SK-N-SH (cell line): ENCODE results near the gene PREPL. TPM values are rescaled to one million over a fixed set of nuclear protein-coding genes. Genes with fewer than 3 reads are reported as not detected.

Source experiments
- CTCF ChIA-PET: fragments of 300-600, 350-600 bp; formaldehyde crosslinking; extraction: SDS; loops from one replicate; lab custom pipeline; 2021; lab: Yijun Ruan, JAX
- POLR2A ChIA-PET: fragments of 350-600 bp; sonication (Branson Sonifier 250); formaldehyde crosslinking; extraction: SDS; loops from one replicate; lab custom pipeline; 2020; ENCODE audit warnings: antibody characterized with exemption, inconsistent platforms; lab: Yijun Ruan, JAX
- DNase-seq: peaks from one replicate; pipeline ENCODE4 v3.0.0; 2012
- H2AFZ ChIP-seq: fragments of 200-600 bp; sonication (generic); 2 replicates; pipeline ENCODE4 v1.8.1; 2016; ENCODE audit warnings: antibody characterized with exemption, mild to moderate bottlenecking, low read depth
- H3F3A ChIP-seq: fragments of 200-600 bp; sonication (generic); replicated peaks from 2 replicates; pipeline ENCODE3; 2016; ENCODE audit warnings: antibody characterized with exemption, mild to moderate bottlenecking; ENCODE audit not compliant: insufficient read depth
- H3K27ac ChIP-seq, 2 experiments: fragments of 200-500 bp in 1 of 2; fragments of 200-600 bp in 1 of 2; sonication (Bioruptor generic) in 1 of 2; sonication (generic), shearing (Covaris generic) in 1 of 2; 2 replicates each; pipeline versions ENCODE4 v1.5.1 to v1.6.1; 2014 to 2016; ENCODE audit warnings: low read depth in 2 of 2, inconsistent platforms in 1 of 2, low read length in 1 of 2, mild to moderate bottlenecking in 1 of 2, mixed read lengths in 1 of 2
- H3K27me3 ChIP-seq: fragments of 200-600 bp; sonication (generic), shearing (Covaris generic); 2 replicates; pipeline ENCODE4 v1.6.1; 2016; ENCODE audit warnings: mixed run types; ENCODE audit not compliant: insufficient read depth
- H3K36me3 ChIP-seq, 2 experiments: fragments of 200-500 bp in 1 of 2; fragments of 200-600 bp in 1 of 2; sonication (Bioruptor generic) in 1 of 2; sonication (generic) in 1 of 2; replicated peaks in 1 of 2; 2 replicates each; pipeline versions ENCODE3 to v1.5.1; 2014 to 2016; ENCODE audit warnings: low read length in 1 of 2, mild to moderate bottlenecking in 1 of 2; ENCODE audit not compliant: insufficient read depth in 2 of 2, control insufficient read depth in 1 of 2
- H3K4me1 ChIP-seq, 2 experiments: fragments of 200-500 bp in 1 of 2; fragments of 200-600 bp in 1 of 2; sonication (Bioruptor generic) in 1 of 2; sonication (generic), shearing (Covaris generic) in 1 of 2; 2 replicates each; pipeline versions ENCODE4 v1.5.1 to v1.6.1; 2014 to 2016; ENCODE audit warnings: low read depth in 1 of 2, low read length in 1 of 2, mixed run types in 1 of 2; ENCODE audit not compliant: insufficient read depth in 2 of 2, control insufficient read depth in 1 of 2
- H3K4me2 ChIP-seq: fragments of 200-600 bp; sonication (generic), shearing (Covaris generic); 2 replicates; pipeline ENCODE4 v1.6.1; 2017; ENCODE audit warnings: mixed run types
- H3K4me3 ChIP-seq, 2 experiments: fragments of 200-500 bp in 1 of 2; fragments of 200-600 bp in 1 of 2; sonication (Bioruptor generic) in 1 of 2; sonication (generic), shearing (Covaris generic) in 1 of 2; 2 replicates each; pipeline versions ENCODE4 v1.5.1 to v1.8.1; 2014 to 2016; ENCODE audit warnings: low read depth in 2 of 2, inconsistent platforms in 1 of 2, low read length in 1 of 2, mild to moderate bottlenecking in 1 of 2, mixed read lengths in 1 of 2, moderate library complexity in 1 of 2
- H3K79me2 ChIP-seq: fragments of 200-600 bp; sonication (generic); 2 replicates; pipeline ENCODE4 v1.8.1; 2017; ENCODE audit warnings: mild to moderate bottlenecking; ENCODE audit not compliant: insufficient read depth
- H3K9ac ChIP-seq: fragments of 200-600 bp; sonication (generic); 2 replicates; pipeline ENCODE4 v1.6.1; 2017; ENCODE audit warnings: mixed run types
- H3K9me2 ChIP-seq: fragments of 200-600 bp; sonication (generic); 2 replicates; pipeline ENCODE4 v1.6.1; 2017; ENCODE audit warnings: mixed run types
- H3K9me3 ChIP-seq: fragments of 200-600 bp; sonication (generic); 2 replicates; pipeline ENCODE4 v1.6.1; 2017; ENCODE audit warnings: mixed run types, mild to moderate bottlenecking, moderate library complexity
- H4K20me1 ChIP-seq: fragments of 200-600 bp; sonication (generic); 2 replicates; pipeline ENCODE4 v1.6.1; 2017; ENCODE audit warnings: mild to moderate bottlenecking, mixed run types; ENCODE audit not compliant: insufficient read depth
- FOSL2 ChIP-seq: IDR thresholded peaks from 2 replicates; pipeline ENCODE4 v1.4.0; 2012; ENCODE audit warnings: low read depth, mild to moderate bottlenecking, moderate library complexity, borderline replicate concordance
- FOXM1 ChIP-seq: IDR thresholded peaks from 2 replicates; pipeline ENCODE4 v1.4.0; 2012; ENCODE audit warnings: low read depth, mild to moderate bottlenecking
- GABPA ChIP-seq: IDR thresholded peaks from 2 replicates; pipeline ENCODE4 v1.4.0; 2012; ENCODE audit warnings: low read depth, mild to moderate bottlenecking
- MEF2A ChIP-seq: IDR thresholded peaks from 2 replicates; pipeline ENCODE4 v1.4.0; 2012; ENCODE audit warnings: low read depth, borderline replicate concordance
- NFIC ChIP-seq: IDR thresholded peaks from 2 replicates; pipeline ENCODE4 v1.4.0; 2012; ENCODE audit warnings: borderline replicate concordance
- RCOR1 ChIP-seq: fragments of 150-350 bp; IDR thresholded peaks from 2 replicates; pipeline ENCODE4 v1.6.1; 2017; ENCODE audit warnings: antibody characterized with exemption, low read length
- RFX5 ChIP-seq: IDR thresholded peaks from 2 replicates; pipeline ENCODE4 v1.6.1; 2012; ENCODE audit warnings: mild to moderate bottlenecking, improper control_type of control experiment, low read length
- RXRA ChIP-seq: IDR thresholded peaks from 2 replicates; pipeline ENCODE4 v1.4.0; 2012; ENCODE audit warnings: low read depth, mild to moderate bottlenecking, borderline replicate concordance
- TAF1 ChIP-seq: IDR thresholded peaks from 2 replicates; pipeline ENCODE4 v1.6.1; 2012; ENCODE audit warnings: low read depth, mild to moderate bottlenecking, low read length, moderate library complexity, borderline replicate concordance
- TCF12 ChIP-seq: IDR thresholded peaks from 2 replicates; pipeline ENCODE4 v1.4.0; 2012
- ZBTB33 ChIP-seq: IDR thresholded peaks from 2 replicates; pipeline ENCODE4 v1.4.0; 2012; ENCODE audit warnings: low read depth, borderline replicate concordance
- WGBS: methylation state at CpG from one replicate; pipeline ENCODE4 v1.1.6; 2017; ENCODE audit warnings: low lambda C conversion rate; 5-methylcytosine and 5-hydroxymethylcytosine counted together
- polyA plus RNA-seq, 3 experiments: library from polyadenylated mRNA; depleted of rRNA; stranded (reverse); fragments of >200 nt; gene quantifications; 2 replicates each; pipeline ENCODE4 v1.2.3, GENCODE V29; 2012
- TF ChIP-seq, protein P1 (sequence below): fragments of 150-350 bp; IDR thresholded peaks from 2 replicates; pipeline ENCODE4 v1.6.1; 2017; ENCODE audit warnings: antibody characterized with exemption, low read length, low read depth, borderline replicate concordance
- TF ChIP-seq, protein P2 (sequence below): IDR thresholded peaks from 2 replicates; pipeline ENCODE4 v1.4.0; 2012; ENCODE audit warnings: low read depth, borderline replicate concordance
- TF ChIP-seq, protein P3 (sequence below): fragments of 150-350 bp; IDR thresholded peaks from 2 replicates; pipeline ENCODE4 v1.6.1; 2016; ENCODE audit warnings: mild to moderate bottlenecking, low read depth, low read length

The PREPL gene
- polyA plus RNA-seq, 1 of the 3 experiments (the other 2 are of a cell fraction), result 22.6 TPM

DNA sequence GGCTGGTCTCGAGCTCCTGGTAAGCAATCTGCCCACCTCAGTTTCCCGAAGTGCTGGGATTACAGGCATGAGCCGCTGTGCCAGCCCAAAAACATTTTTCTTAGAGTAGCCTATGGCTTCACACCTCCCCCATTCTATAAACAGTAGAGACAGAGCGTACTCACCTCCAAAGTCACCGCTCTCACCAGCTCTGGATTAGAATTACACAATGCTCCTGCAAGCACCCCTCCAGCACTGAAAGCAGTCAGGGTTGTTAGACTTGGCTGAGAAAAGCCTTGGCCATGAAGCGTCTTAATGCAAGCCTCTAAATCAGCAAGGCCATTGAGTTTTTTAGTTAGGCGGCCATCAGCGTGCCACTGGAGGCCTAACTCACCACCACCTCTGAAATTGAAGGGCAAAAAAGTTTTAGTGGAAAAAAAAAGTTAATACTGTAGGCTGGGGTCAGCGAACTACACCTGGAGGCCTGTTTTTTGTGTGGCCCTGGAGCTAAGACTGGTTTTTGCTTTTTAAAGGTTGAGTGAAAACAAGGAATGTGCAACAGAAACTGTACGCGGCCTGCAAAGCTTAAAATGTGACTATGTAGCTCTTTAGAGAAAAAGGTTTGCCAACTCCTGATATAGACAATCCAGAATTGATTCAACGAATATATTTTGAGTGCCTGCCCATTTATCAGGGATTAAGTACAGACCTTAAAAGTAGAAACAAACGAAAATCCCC lies 34.6 kb downstream of the PREPL start:
- DNase-seq, result no peak
- no peak overlapping the region for H3K4me3 ChIP-seq
- ChIA-PET CTCF (interaction anchor here (1.5 kb wide), 1 partner anchor 283 kb away, joined by 3 read pairs; no protein-coding TSS in a partner anchor), POLR2A (no interaction called here)
- H4K20me1 ChIP-seq, result no peaks in the 10 kb centered on the region
- no peak overlapping the region for H3K4me2 ChIP-seq
- H3K27me3 ChIP-seq, result no peaks in the 10 kb centered on the region
- TF ChIP-seq, protein P1, sequence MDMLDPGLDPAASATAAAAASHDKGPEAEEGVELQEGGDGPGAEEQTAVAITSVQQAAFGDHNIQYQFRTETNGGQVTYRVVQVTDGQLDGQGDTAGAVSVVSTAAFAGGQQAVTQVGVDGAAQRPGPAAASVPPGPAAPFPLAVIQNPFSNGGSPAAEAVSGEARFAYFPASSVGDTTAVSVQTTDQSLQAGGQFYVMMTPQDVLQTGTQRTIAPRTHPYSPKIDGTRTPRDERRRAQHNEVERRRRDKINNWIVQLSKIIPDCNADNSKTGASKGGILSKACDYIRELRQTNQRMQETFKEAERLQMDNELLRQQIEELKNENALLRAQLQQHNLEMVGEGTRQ, result no peak
- no peak for TF ChIP-seq GABPA
- TF ChIP-seq NFIC, result no peak
- TF ChIP-seq FOXM1, result no peak
- TF ChIP-seq, protein P2, sequence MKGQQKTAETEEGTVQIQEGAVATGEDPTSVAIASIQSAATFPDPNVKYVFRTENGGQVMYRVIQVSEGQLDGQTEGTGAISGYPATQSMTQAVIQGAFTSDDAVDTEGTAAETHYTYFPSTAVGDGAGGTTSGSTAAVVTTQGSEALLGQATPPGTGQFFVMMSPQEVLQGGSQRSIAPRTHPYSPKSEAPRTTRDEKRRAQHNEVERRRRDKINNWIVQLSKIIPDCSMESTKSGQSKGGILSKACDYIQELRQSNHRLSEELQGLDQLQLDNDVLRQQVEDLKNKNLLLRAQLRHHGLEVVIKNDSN, result no peak
- no peak for TF ChIP-seq MEF2A
- TF ChIP-seq FOSL2, result no peak
- TF ChIP-seq TAF1, result no peak
- no peak for TF ChIP-seq RXRA
- no peak for TF ChIP-seq TCF12
- H2AFZ ChIP-seq, result no peak overlapping the region
- no peaks in the 10 kb centered on the region for H3K79me2 ChIP-seq
- peaks cover 8% of the 10 kb centered on the region for H3F3A ChIP-seq
- H3K9me3 ChIP-seq, result no peaks in the 10 kb centered on the region
- H3K27ac ChIP-seq, result no peak overlapping the region
- WGBS, result 90% methylated on average over 13 of the region's 13 CpGs
- H3K36me3 ChIP-seq, result peaks cover 60 to 66% of the 10 kb centered on the region in 2 experiments
- peaks cover 0 to 3% of the 10 kb centered on the region in 2 experiments; a peak in 1 of 4 replicates for H3K4me1 ChIP-seq
- H3K9ac ChIP-seq, result no peak overlapping the region
- no peaks in the 10 kb centered on the region for H3K9me2 ChIP-seq

- Histone ChIP-seq H3K9me2 (no peaks in the 10 kb centered on the region), H3K4me2 (no peak overlapping the region), H3K27me3 (no peaks in the 10 kb centered on the region), H3K4me1 (peaks cover 0 to 3% of the 10 kb centered on the region in 2 experiments; a peak in 1 of 4 replicates), H3F3A (peaks cover 8% of the 10 kb centered on the region), H2AFZ (no peak overlapping the region), H3K9ac (no peak overlapping the region), H3K79me2 (no peaks in the 10 kb centered on the region), H3K27ac (no peak overlapping the region), H3K4me3 (no peak overlapping the region), H4K20me1 (no peaks in the 10 kb centered on the region), H3K36me3 (peaks cover 63 to 71% of the 10 kb centered on the region in 2 experiments), H3K9me3 (no peaks in the 10 kb centered on the region)
- POLR2A ChIA-PET, result no interaction called here
- CTCF ChIA-PET, result interaction anchor here (1.5 kb wide), 1 partner anchor 282 kb away, joined by 3 read pairs; no protein-coding TSS in a partner anchor
- no peak for DNase-seq
- 79% methylated on average over 4 of the region's 4 CpGs for WGBS
- TF ChIP-seq, protein P3, sequence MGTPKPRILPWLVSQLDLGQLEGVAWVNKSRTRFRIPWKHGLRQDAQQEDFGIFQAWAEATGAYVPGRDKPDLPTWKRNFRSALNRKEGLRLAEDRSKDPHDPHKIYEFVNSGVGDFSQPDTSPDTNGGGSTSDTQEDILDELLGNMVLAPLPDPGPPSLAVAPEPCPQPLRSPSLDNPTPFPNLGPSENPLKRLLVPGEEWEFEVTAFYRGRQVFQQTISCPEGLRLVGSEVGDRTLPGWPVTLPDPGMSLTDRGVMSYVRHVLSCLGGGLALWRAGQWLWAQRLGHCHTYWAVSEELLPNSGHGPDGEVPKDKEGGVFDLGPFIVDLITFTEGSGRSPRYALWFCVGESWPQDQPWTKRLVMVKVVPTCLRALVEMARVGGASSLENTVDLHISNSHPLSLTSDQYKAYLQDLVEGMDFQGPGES, result no peak
- TF ChIP-seq NFIC, result no peak
- TF ChIP-seq RCOR1, result no peak
- TF ChIP-seq ZBTB33, result no peak
- no peak for TF ChIP-seq RFX5
Measured at GRCh38 chr2:44325897-44326296, 35.4 kb downstream of the PREPL start.
